Raji (cell line): ENCODE results near the gene P2RX3.

Experiments
- POLR2A ChIP-seq: IDR thresholded peaks from 2 replicates; pipeline ENCODE4 v1.6.1; 2011; ENCODE audit warnings: low read depth, low read length, control low read depth; ENCODE audit not compliant: insufficient read depth

Gene P2RX3

GRCh38 chr11:57364851-57365660 is 26.9 kb downstream of the P2RX3 start:
- TF ChIP-seq POLR2A = no peak

GRCh38 chr11:57368106-57368844 is 30.1 kb downstream of the P2RX3 start:
- TF ChIP-seq POLR2A = no peak

GRCh38 chr11:57368845-57369232 is 30.7 kb downstream of the P2RX3 start:
- no peak for TF ChIP-seq POLR2A

- no peak for TF ChIP-seq POLR2A
Measured at GRCh38 chr11:57370251-57370650, 32.1 kb downstream of the P2RX3 start.

GRCh38 chr11:57370941-57371340 is 32.8 kb downstream of the P2RX3 start:
- no peak for TF ChIP-seq POLR2A

GRCh38 chr11:57373146-57373545 is 35.0 kb downstream of the P2RX3 start:
- TF ChIP-seq POLR2A = no peak

- TF ChIP-seq POLR2A = no peak
Measured at GRCh38 chr11:57374966-57375365, 36.8 kb downstream of the P2RX3 start.

GRCh38 chr11:57375490-57375889 is 37.3 kb downstream of the P2RX3 start:
- TF ChIP-seq POLR2A = no peak

- no peak for TF ChIP-seq POLR2A
Measured at GRCh38 chr11:57376095-57377090, 38.2 kb downstream of the P2RX3 start.

- no peak for TF ChIP-seq POLR2A
Measured at GRCh38 chr11:57377107-57377506, 39.0 kb downstream of the P2RX3 start.

GRCh38 chr11:57378186-57378585 is 40.0 kb downstream of the P2RX3 start:
- TF ChIP-seq POLR2A = no peak

- no peak for TF ChIP-seq POLR2A
Measured at GRCh38 chr11:57379732-57380131, 41.6 kb downstream of the P2RX3 start.

GRCh38 chr11:57380975-57381374 is 42.8 kb downstream of the P2RX3 start, which contains the start of gene PRG3:
TSS of gene PRG3 (minus strand) at chr11:57381150. CDS start at chr11:57380708, 442 bp downstream.
- TF ChIP-seq POLR2A = no peak

GRCh38 chr11:57386178-57386940 is 48.2 kb downstream of the P2RX3 start:
- TF ChIP-seq POLR2A = no peak
